K562 (cell line): Measurements from ENCODE around the gene TTL. TPM values are rescaled to one million over a fixed set of nuclear protein-coding genes. Genes with fewer than 3 reads are reported as not detected.

Experiments used
- BCL6 ChIP-seq: fragments of 250-450 bp; sonication (Bioruptor Pico); IDR thresholded peaks from 2 replicates; pipeline ENCODE4 v1.4.0; 2020
- BDP1 ChIP-seq: IDR thresholded peaks from 3 replicates; pipeline ENCODE4 v1.6.1; 2011; ENCODE audit not compliant: insufficient read length, insufficient read depth
- BRCA1 ChIP-seq, 2 experiments: fragments of 450-650 bp in 1 of 2; sonication (generic) in 1 of 2; formaldehyde crosslinking in 1 of 2; IDR thresholded peaks; 2 replicates each; pipeline versions ENCODE4 v1.5.0 to v1.6.1; 2017 to 2020; ENCODE audit warnings: mild to moderate bottlenecking in 1 of 2, missing genetic modification reagents in 1 of 2
- CHCHD3 ChIP-seq: fragments of 250-450 bp; sonication (Bioruptor Pico); IDR thresholded peaks from 2 replicates; pipeline ENCODE4 v2.1.2; 2022; ENCODE audit warnings: mild to moderate bottlenecking
- CREBBP ChIP-seq: IDR thresholded peaks from one replicate; pipeline ENCODE4 v1.6.1; 2012; ENCODE audit warnings: low read depth, mild to moderate bottlenecking, control low read depth, inconsistent platforms, low read length
- EHMT2 ChIP-seq: fragments of 450-650 bp; IDR thresholded peaks from 2 replicates; pipeline ENCODE4 v1.6.1; 2018; ENCODE audit warnings: antibody characterized with exemption
- ETV6 ChIP-seq, 3 experiments: fragments of 150-350 bp in 1 of 3; sonication (generic) in 1 of 3; formaldehyde crosslinking in 1 of 3; IDR thresholded peaks; 2 replicates each; pipeline versions ENCODE4 v1.6.1 to v1.8.0; 2014 to 2022; ENCODE audit warnings: borderline replicate concordance in 2 of 3, low read depth in 2 of 3, antibody characterized with exemption in 1 of 3, low read length in 1 of 3, mild to moderate bottlenecking in 1 of 3, missing genetic modification reagents in 1 of 3
- EZH2 ChIP-seq: IDR thresholded peaks from 2 replicates; pipeline ENCODE4 v1.6.1; 2012; ENCODE audit warnings: low read depth, mild to moderate bottlenecking, inconsistent platforms, low read length, borderline replicate concordance
- GTF2A2 ChIP-seq: IDR thresholded peaks from 2 replicates; pipeline ENCODE4 v1.6.1; 2016; ENCODE audit warnings: mild to moderate bottlenecking, missing genetic modification characterization, missing compliant biosample characterization
- HNRNPL ChIP-seq: fragments of 200-400 bp; formaldehyde crosslinking; IDR thresholded peaks from 2 replicates; pipeline ENCODE4 v1.6.1; 2017; ENCODE audit warnings: low read depth, mild to moderate bottlenecking, low read length
- HNRNPUL1 ChIP-seq: fragments of 200-400 bp; formaldehyde crosslinking; IDR thresholded peaks from 2 replicates; pipeline ENCODE4 v1.6.1; 2017; ENCODE audit warnings: low read length
- KAT7 ChIP-seq: sonication (generic); formaldehyde crosslinking; IDR thresholded peaks from 2 replicates; pipeline ENCODE4 v1.8.0; 2022; ENCODE audit warnings: missing genetic modification reagents, mild to moderate bottlenecking, borderline replicate concordance
- KAT8 ChIP-seq: fragments of 450-650 bp; IDR thresholded peaks from 2 replicates; pipeline ENCODE4 v1.6.1; 2016; ENCODE audit warnings: low read depth, mild to moderate bottlenecking
- KLF10 ChIP-seq: fragments of 250-450 bp; sonication (Bioruptor Pico); IDR thresholded peaks from 2 replicates; pipeline ENCODE4 v1.6.1; 2021; ENCODE audit warnings: matching md5 sums
- KLF6 ChIP-seq: fragments of 250-450 bp; sonication (Bioruptor Pico); IDR thresholded peaks from 2 replicates; pipeline ENCODE4 v1.4.0; 2020; ENCODE audit warnings: mild to moderate bottlenecking, moderate library complexity, borderline replicate concordance
- LARP7 ChIP-seq: fragments of 450-650 bp; IDR thresholded peaks from 2 replicates; pipeline ENCODE4 v1.6.1; 2016
- LEF1 ChIP-seq: fragments of 450-650 bp; IDR thresholded peaks from 2 replicates; pipeline ENCODE4 v1.6.1; 2016; ENCODE audit warnings: mild to moderate bottlenecking
- MCM2 ChIP-seq: fragments of 450-650 bp; IDR thresholded peaks from 2 replicates; pipeline ENCODE4 v1.6.1; 2017; ENCODE audit warnings: low read depth, mild to moderate bottlenecking
- MCM5 ChIP-seq: fragments of 450-650 bp; IDR thresholded peaks from 2 replicates; pipeline ENCODE4 v1.6.1; 2016; ENCODE audit warnings: low read depth
- NFATC3 ChIP-seq: fragments of 450-650 bp; IDR thresholded peaks from 2 replicates; pipeline ENCODE4 v1.6.1; 2017; ENCODE audit warnings: mild to moderate bottlenecking
- POLR3A ChIP-seq: IDR thresholded peaks from 2 replicates; pipeline ENCODE4 v1.6.1; 2011; ENCODE audit warnings: borderline replicate concordance, mild to moderate bottlenecking, moderate library complexity; ENCODE audit not compliant: insufficient read length, insufficient read depth; ENCODE audit errors: extremely low read depth
- PTBP1 ChIP-seq: fragments of 200-400 bp; formaldehyde crosslinking; IDR thresholded peaks from 2 replicates; pipeline ENCODE4 v1.6.1; 2017; ENCODE audit warnings: low read depth, low read length
- RBM14 ChIP-seq: fragments of 200-400 bp; formaldehyde crosslinking; IDR thresholded peaks from 2 replicates; pipeline ENCODE4 v1.6.1; 2018; ENCODE audit warnings: low read depth, mild to moderate bottlenecking, low read length, moderate library complexity, borderline replicate concordance; ENCODE audit not compliant: insufficient read depth
- SMARCC2 ChIP-seq: fragments of 450-650 bp; IDR thresholded peaks from 2 replicates; pipeline ENCODE4 v1.6.1; 2017; ENCODE audit warnings: antibody characterized with exemption, moderate library complexity, mild to moderate bottlenecking, low read depth
- STAT5B ChIP-seq: fragments of 250-450 bp; sonication (Bioruptor Pico); IDR thresholded peaks from 2 replicates; pipeline ENCODE4 v1.8.0; 2021; ENCODE audit warnings: mild to moderate bottlenecking, inconsistent platforms
- TAF15 ChIP-seq: fragments of 200-400 bp; formaldehyde crosslinking; IDR thresholded peaks from 2 replicates; pipeline ENCODE4 v1.6.1; 2017; ENCODE audit warnings: mild to moderate bottlenecking, low read depth, low read length, moderate library complexity
- TSC22D4 ChIP-seq: fragments of 450-650 bp; IDR thresholded peaks from 2 replicates; pipeline ENCODE4 v1.6.1; 2016; ENCODE audit warnings: missing genetic modification characterization, missing biosample characterization, control low read depth
- U2AF1 ChIP-seq: fragments of 200-400 bp; formaldehyde crosslinking; optimal IDR thresholded peaks from 2 replicates; pipeline ENCODE3; 2017; ENCODE audit warnings: mild to moderate bottlenecking, low read depth, low read length, moderate library complexity
- ZKSCAN1 ChIP-seq: fragments of 150-350 bp; IDR thresholded peaks from 2 replicates; pipeline ENCODE4 v1.6.1; 2016; ENCODE audit warnings: low read depth, low read length
- ZNF121 ChIP-seq: sonication (generic); formaldehyde crosslinking; conservative IDR thresholded peaks from 2 replicates; pipeline ENCODE4 v1.8.0; 2022; ENCODE audit warnings: missing genetic modification reagents
- ZNF175 ChIP-seq: fragments of 200-800 bp; sonication (Bioruptor generic); IDR thresholded peaks from 2 replicates; pipeline ENCODE4 v1.6.1; 2016; ENCODE audit warnings: low read depth, mild to moderate bottlenecking, missing genetic modification characterization, missing compliant biosample characterization
- ZNF384 ChIP-seq: IDR thresholded peaks from 2 replicates; pipeline ENCODE4 v1.6.1; 2012; ENCODE audit warnings: low read depth, low read length, improper control_type of control experiment
- polyA plus RNA-seq, 8 experiments: library from polyadenylated mRNA; depleted of rRNA in 4 of 8; stranded (reverse) in 5 of 8; unstranded in 3 of 8; fragments of >200 nt; fragmentation: Nextera tagmentation in 2 of 8; fragmentation: Illumina TruSeq in 1 of 8; extraction: Ambion mirVana in 2 of 8; extraction: Trizol in 1 of 8; gene quantifications; 2 replicates each; pipeline versions ENCODE4 v1.2.1 to v1.2.3, GENCODE V29; 2011 to 2014; ENCODE audit warnings: inconsistent platforms in 1 of 8, missing spikeins in 1 of 8
- total RNA-seq, 7 experiments: library from RNA; depleted of rRNA in 6 of 7; stranded (reverse); fragments of >200 nt in 6 of 7; fragmentation: Illumina TruSeq in 2 of 7; extraction: Trizol in 2 of 7; gene quantifications; 2 replicates each; pipeline versions ENCODE4 v1.2.1 to v1.2.3, GENCODE V29; 2011 to 2021; ENCODE audit warnings: low replicate concordance in 1 of 7
- TF ChIP-seq, protein P1 (sequence below): fragments of 450-650 bp; conservative IDR thresholded peaks from 2 replicates; pipeline ENCODE4 v1.6.1; 2016; ENCODE audit warnings: missing genetic modification characterization, low read depth, mild to moderate bottlenecking, missing compliant biosample characterization, moderate library complexity

TTL gene
- total and polyA plus RNA-seq, 9 of the 15 experiments (the other 6 are each of a cell fraction or from before 2014, with no cell fraction given) = 9.4 to 54.4 (median 34.9) TPM

DNA sequence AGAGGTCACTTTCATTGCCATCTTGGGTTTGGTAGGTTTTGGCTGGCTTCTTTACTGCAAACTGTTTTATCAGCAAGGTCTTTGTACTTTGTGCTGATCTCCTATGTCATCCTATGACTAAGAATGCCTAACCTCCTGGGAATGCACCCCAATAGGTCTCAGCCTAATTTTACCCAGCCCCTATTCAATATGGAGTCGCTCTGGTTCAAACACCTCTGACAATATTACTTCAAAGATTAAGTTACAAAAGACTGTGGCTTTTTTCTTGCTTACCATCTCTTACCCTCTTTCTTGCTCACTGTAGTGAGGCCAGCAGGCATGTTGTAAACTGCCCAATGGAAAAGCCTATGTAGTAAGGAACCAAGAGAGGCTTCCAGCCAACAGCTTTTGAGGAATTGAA lies 30.6 kb upstream of the TTL start (continued):
- TF ChIP-seq RBM14 (no peak), PTBP1 (no peak), BDP1 (no peak), ZNF121 (CRISPR knock-in tag) (no peak), BRCA1 (IDR thresholded peaks at IDR 0.05) (no peak), BRCA1 (CRISPR knock-in tag; IDR thresholded peaks at IDR 0.05) (no peak), SMARCC2 (no peak), ZNF384 (no peak), TSC22D4 (no peak), U2AF1 (no peak), ZKSCAN1 (no peak), HNRNPL (no peak), KAT7 (CRISPR knock-in tag) (no peak), MCM5 (no peak), KLF10 (CRISPR knock-in tag) (no peak), KAT8 (no peak), POLR3A (no peak), MCM2 (no peak), GTF2A2 (tag) (peak; percentile 64; the same call in 1 of the 2 replicates), CHCHD3 (CRISPR knock-in tag) (no peak), CREBBP (no peak), LARP7 (no peak), NFATC3 (no peak), LEF1 (no peak), KLF6 (CRISPR knock-in tag) (peak; percentile 49; the same call in 1 of the 2 replicates), EZH2 (no peak), TAF15 (no peak), EHMT2 (no peak), BCL6 (CRISPR knock-in tag) (no peak), ZNF175 (CRISPR knock-in tag) (0 out of 2 replicates have a peak, but pooled peaks have one; percentile 51), STAT5B (CRISPR knock-in tag) (no peak), ETV6 (IDR thresholded peaks at IDR 0.05; ENCODE audit: borderline replicate concordance in 1 of 2, low read depth in 2 of 2, low read length in 1 of 2) (no peak), ETV6 (CRISPR knock-in tag; IDR thresholded peaks at IDR 0.05; ENCODE audit: borderline replicate concordance) (no peak), HNRNPUL1 (no peak)
- TF ChIP-seq, protein P1, sequence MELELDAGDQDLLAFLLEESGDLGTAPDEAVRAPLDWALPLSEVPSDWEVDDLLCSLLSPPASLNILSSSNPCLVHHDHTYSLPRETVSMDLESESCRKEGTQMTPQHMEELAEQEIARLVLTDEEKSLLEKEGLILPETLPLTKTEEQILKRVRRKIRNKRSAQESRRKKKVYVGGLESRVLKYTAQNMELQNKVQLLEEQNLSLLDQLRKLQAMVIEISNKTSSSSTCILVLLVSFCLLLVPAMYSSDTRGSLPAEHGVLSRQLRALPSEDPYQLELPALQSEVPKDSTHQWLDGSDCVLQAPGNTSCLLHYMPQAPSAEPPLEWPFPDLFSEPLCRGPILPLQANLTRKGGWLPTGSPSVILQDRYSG (tag) = no peak
